ENCODE results near the gene TBCB. TPM values are rescaled to one million over a fixed set of nuclear protein-coding genes. Genes with fewer than 3 reads are reported as not detected.

Gene TBCB
- total RNA-seq, 4 donors from 2014 or later, result 60.8 to 113 (median 94.5) TPM

DNA sequence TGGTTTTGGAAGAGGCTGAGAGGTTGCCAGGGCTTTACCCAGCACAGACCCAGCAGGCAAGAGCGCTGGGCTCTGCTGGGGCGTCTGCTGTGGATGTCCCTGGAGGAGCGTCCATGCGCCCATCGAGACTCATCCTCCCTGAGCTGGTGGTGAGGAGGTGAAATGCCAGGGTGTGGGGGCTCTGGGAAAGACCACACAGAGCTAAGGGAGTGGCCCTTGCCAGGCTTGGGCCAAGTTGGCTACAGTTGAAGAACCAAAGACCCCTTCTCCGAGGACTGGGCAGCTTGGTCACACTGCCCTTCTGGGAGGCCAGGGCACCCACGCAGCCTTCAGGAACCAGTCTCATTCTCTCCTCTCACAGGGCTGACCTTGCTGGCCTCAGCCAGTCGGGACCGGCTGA, 28.9 kb upstream of the TBCB start:
- no peak overlapping the region for H3K4me3 ChIP-seq (ENCODE audit: low read depth, poor library complexity, severe bottlenecking)
- intact Hi-C loops (cut with DNase I; ENCODE audit: low total_unique reads), result no loop called here
- 95 to 99% methylated on average over 9 of the region's 9 CpGs for WGBS, 2 donors
- TF ChIP-seq CTCF (IDR thresholded peaks at IDR 0.05), result no peak
- no peak for TF ChIP-seq POLR2A (IDR thresholded peaks at IDR 0.05)
- DNase-seq (ENCODE audit: low spot score in 2 of 2), result no peak

- WGBS, 2 donors, result 94 to 98% methylated on average over 5 of the region's 5 CpGs
- DNase-seq (ENCODE audit: low spot score in 2 of 2), result no peak
- no peak overlapping the region for H3K4me3 ChIP-seq (ENCODE audit: low read depth, poor library complexity, severe bottlenecking)
- intact Hi-C loops (cut with DNase I; ENCODE audit: low total_unique reads), result no loop called here
- TF ChIP-seq CTCF (IDR thresholded peaks at IDR 0.05), result no peak
- TF ChIP-seq POLR2A (IDR thresholded peaks at IDR 0.05), result no peak
These were observed 25.4 kb upstream of the TBCB start for GRCh38 chr19:36089847-36090246.

DNA sequence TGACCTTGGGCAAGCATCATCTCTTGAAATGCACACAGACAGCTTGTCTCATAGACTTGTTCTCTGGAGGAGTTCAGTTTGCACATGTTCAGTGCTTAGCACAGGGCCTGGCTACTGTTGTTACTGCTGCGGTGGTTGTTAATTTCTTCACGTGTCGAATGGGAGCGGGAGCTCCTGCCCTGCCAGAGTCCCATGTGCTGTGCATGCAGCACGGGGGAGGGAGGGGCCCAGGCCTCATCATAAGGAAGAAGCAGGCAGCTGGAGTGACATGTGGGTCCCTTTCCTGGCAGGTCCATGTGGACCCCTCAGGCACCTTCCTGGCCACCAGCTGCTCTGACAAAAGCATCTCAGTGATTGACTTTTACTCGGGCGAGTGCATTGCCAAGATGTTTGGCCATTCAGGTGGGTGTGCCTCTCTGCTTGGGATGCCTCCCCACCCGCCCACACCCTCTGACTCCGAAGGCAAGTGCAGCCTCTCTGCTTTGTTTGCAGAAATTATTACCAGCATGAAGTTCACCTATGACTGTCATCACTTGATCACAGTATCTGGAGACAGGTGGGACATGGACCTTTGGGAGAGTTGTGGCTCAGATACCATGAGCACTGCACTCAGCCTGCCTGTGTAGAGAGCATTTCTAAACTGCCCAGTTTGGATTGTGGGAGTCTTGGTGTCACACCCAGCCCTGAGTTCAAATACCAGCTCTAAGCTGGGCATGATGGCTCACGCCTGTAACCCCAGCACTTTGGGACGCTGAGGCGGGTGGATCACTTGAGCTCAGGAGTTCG, 24.2 kb upstream of the TBCB start:
- no peak overlapping the region for H3K4me3 ChIP-seq (ENCODE audit: low read depth, poor library complexity, severe bottlenecking)
- DNase-seq (ENCODE audit: low spot score in 2 of 2), result no peak
- 60 to 79% methylated on average over 13 of the region's 13 CpGs for WGBS, 2 donors
- TF ChIP-seq POLR2A (IDR thresholded peaks at IDR 0.05) (no peak), CTCF (IDR thresholded peaks at IDR 0.05) (no peak)
- intact Hi-C loops (cut with DNase I; ENCODE audit: low total_unique reads), result no loop called here

DNA sequence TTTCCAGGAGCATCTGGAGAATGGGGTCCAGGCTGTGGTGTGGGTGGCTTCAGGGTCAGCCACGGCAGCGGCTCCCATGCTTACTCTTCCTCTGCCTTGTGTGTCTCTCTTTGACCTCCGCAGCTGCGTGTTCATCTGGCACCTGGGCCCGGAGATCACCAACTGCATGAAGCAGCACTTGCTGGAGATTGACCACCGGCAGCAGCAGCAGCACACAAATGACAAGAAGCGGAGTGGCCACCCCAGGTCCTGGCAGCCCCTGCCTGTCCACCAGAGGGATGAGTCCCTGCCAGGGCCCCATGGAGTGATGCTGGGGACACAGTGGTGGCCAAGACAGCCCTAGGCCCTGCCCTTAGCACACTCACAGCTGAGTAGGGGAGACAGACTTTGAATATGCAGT, 22.7 kb upstream of the TBCB start:
- WGBS, 2 donors, result 100% methylated on average over 2 to 3 of the region's 7 CpGs

GRCh38 chr19:36093146-36093662, 22.1 kb upstream of the TBCB start:
- no peak for TF ChIP-seq POLR2A (IDR thresholded peaks at IDR 0.05)
- no peak for TF ChIP-seq CTCF (IDR thresholded peaks at IDR 0.05)

More for the DNA sequence above, 22.7 kb upstream of the TBCB start:
- no peak overlapping the region for H3K4me3 ChIP-seq (ENCODE audit: low read depth, poor library complexity, severe bottlenecking)
- no peak for TF ChIP-seq POLR2A (IDR thresholded peaks at IDR 0.05)
- TF ChIP-seq CTCF (IDR thresholded peaks at IDR 0.05), result no peak
- intact Hi-C loops (cut with DNase I; ENCODE audit: low total_unique reads), result no loop called here
- DNase-seq (ENCODE audit: low spot score in 2 of 2), result no peak

More at GRCh38 chr19:36093146-36093662, 22.1 kb upstream of the TBCB start:
- intact Hi-C loops (cut with DNase I; ENCODE audit: low total_unique reads), result no loop called here
- no peak for DNase-seq (ENCODE audit: low spot score in 2 of 2)
- H3K4me3 ChIP-seq (ENCODE audit: low read depth, poor library complexity, severe bottlenecking), result no peak overlapping the region
- 65 to 87% methylated on average over 5 of the region's 5 CpGs for WGBS, 2 donors

All from lower leg skin (tissue), 4 donors.